ENCODE data around the gene UQCR11.

The UQCR11 gene

DNA sequence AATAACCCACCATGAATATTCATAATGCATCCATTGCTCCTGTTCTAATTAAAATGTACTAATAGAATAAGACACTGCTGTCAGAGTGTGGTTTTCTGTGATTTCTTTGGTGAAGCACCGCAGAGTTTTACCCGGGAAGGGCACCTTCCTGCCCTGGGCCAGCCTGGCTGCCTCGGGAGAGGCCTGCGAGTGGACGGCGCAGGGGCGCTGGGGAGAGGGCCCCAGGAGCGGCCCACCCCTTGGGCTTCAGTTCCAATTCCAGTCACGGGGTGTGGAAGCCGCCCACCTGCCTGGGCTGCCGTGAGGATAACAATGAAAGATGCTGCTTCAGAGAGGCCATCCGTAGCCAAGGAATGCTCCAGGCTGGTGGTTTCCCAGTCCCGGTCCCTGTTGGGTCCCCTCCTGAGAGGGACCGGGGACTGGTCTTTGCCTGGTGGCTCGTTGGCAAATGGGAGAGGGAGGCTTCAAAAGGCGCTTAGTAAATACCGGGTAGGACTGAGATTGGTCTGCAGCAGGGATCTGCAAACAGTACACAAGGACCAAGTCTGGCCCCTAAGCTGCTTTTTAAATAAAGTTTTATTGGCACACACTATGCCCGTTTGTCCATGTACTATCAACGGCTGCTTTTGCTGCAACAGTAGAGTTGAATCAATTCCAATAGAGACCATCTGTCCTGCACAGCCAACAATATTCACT, 29.1 kb upstream of the UQCR11 start:
- DNase-seq, result no peak

DNA sequence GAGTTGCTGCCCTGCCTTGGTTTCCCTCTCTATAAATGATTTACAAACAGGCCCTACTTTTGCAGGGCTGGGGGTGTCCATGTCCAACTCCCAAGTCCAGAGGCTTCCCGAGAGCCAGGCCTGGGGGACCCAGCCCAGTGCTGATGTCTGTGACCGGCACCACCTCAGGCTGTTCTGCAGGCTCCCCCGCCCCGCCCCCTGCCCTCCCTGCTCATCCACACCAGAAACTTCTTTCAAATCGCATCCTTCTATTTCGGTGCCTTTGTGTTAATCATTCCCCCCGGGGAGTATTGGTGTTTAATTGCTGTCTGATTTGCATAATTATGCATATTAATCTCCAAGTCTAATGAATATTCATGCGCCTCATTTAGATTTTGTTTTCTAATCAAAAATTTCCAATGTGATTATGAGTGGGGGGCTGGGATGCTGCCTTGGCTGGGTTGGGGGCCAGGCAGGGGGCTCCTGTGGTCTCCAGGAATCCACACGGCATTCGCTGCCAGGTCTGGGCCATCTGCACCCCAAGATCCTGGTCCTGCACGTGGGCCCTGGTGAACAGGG, 28.1 kb upstream of the UQCR11 start:
- no peak for DNase-seq

DNA sequence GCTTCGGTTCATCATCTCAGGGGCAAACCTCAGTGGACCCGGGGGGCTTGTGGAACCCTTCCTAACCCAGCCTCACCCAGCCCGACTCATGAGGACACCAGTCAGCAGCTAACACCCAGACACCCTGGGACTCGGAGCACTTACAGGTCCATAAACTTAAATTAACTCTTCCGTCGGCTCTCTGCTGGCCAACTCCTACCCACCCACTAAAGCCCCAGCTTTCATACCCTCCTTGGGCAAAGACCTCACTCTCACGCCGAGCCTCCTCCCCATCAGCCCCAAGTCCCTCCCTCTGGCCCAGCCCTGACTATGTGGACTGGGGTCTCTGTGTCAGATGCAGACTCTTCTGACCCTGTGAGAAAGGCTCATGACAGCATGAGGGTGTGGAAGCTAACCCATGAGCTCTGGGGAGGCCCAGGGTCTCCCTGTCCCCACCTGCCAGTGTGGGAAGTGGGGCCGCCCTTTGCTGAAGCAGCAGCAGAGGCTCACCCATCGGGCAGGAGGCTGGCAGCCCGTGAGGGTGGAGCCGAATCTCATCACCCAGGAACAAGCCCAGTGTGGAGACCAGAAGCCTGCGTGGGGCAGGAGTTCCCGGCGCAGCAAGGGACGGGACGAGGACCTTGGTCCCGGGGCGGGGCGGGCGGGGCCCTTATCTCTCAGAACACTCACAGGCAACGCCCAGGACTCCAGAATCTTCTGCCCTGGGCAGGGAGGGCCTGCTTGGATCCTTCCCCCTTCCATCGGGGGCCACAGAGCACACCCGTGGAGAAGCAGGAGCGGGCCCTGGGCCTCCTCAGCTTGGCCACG, 27.4 kb upstream of the UQCR11 start:
- no peak for DNase-seq

DNA sequence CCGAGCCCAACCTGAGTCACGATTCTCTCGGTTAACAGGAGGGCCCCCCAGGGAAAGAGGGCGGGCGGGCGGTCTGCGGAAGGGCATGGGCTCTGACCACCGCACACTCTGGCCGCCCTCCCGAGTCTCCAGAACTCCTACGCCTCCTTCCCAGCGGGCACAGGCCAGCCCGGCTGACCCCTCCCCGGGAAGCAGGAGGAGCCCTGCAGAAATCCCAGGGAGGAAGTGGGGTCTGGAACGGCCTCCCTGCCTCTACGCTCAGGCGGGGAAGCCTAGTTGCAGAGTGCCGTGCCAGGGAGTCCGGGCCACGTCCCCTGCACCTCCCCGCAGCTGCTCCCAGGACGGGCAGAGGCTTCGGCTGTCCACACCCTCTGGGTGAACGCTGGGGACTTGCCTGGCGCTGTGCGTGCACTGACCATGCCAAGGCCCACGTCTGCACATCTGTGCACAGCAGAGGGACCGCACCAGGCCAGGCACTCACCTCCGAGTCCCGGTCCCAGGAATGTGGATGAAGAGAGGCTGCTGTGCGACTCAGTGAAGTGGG, 26.4 kb upstream of the UQCR11 start:
- no peak for DNase-seq

DNA sequence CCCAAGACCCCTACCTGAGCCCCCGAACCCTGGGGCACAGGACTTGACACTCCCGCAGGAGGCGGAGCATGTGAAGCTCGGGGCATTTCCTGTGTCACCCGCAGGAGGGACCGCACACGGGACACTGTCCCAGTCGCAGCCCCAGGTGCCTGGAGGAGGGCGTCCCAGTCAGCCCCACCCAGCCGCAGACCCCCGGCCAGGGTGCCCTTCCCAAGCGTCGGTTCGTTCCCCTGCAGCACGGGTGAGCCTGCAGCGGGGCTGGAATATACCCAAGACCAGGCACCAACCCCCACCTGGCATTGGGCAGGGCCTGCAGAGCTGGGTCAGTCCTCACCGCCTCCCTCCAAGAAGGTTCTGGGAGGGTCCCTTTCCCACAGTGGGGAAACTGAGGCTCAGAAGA, 25.5 kb upstream of the UQCR11 start:
- DNase-seq, result no peak

DNA sequence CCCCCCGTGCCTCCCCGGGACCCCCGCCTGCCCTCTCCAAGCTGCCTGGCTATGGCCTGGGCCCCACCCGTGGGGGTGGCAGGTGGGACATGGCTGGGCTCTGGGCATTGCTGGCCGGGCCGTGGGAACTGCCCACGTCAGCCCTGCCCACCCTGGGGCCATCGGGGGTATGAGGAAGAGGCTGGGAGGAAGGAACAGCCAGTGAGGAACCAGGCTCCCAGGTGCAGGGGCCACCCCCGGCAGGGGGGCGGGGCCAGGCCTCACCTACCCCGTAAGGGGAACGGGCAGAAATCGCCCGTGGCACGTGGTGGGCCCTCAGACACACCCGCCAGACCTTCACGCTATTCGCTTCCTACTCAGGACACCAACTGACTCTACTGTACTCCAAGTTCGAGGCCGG, 24.8 kb upstream of the UQCR11 start:
- no peak for DNase-seq

DNA sequence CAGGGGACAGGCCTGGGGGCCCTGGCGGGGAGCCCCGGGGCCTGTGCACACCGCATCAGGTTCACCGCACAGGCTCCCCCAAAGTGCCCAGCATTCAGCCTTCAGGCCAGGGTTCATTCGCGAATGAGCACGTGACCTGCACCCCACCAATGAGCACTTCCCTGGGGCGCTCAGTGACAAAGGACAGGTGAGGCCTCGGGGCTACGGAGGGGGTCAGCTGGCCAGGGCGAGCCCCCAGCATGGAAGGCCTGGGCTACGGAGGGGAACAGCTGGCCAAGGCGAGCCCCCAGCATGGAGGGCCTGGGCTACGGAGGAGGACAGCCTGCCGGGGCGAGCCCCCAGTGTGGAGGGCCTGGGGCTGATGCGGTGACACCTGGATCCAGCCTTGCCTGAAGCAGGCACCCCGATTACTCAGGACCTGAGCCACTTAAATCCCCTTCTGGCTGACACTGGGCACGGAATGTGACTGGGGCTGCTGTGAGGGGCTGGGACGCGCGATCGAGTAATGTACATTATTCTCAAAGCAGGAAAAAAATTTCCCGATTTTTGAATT, 24.1 kb upstream of the UQCR11 start:
- no peak for DNase-seq

DNA sequence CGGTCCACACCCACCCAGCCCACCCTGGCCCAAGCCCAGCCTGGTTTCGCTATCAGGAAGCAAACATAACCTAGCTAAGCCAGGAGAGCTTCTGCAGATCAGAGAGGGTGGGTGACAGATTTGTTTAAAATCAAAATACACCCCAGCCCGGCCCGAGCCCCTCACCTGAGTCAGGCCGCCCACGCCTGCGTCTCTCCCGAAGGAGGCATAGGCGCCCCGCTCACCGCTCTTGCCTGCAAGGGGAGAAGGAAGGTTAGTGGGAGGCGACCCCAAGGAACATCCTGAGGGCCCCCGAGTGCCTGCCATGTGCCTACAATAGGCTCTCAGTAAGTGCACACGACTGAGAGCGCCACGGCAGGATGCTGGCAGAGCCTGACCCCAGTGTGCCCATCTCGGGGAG, 21.9 kb upstream of the UQCR11 start:
- DNase-seq, result no peak

DNA sequence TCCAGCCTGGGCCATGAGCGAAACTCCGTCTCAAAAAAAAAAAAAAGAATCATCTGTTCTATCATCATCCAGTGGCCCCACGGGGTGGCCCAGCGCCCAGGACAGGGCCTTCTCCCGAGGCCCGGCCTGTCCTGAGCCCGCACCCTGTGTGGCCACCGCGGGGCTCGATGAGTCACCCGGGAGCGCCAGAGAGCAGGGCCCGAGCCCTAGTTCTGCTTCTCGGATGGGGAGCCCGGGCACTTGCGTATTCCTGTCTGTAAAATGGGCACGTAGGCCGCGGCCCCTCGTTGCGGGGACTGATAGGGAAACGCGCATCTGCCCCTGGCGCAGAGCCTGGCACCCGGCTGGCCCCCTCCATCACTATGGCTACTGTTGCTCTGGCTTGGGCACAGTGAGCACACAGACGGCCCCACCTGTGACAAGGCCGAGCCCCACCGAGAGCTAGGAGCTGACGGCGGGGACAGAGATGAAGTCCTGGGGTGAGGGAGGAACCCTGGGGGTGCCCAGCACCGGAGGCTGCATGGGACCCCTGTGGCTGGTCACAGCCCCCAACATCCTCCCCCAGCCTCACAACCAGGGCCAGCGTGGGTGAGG, 21.3 kb upstream of the UQCR11 start:
- no peak for DNase-seq

DNA sequence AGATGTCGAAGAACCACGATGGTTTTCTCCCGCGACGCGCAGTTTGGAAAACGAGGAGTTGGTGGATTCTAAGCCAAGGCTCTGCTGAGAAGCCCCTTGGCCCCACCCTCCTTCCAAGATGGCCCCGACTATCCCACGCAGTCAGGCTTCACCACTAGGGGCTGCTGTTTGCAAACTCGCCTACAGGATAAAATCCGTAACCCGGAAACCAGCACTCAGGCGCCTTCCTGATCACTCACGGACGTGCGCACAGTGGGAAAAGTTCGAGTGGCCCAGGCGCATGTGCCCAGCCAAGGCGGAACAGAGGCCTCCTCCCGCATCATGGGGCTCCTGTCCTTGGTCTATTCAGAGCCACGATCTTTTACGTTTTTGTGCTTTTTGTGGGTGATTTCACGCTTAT, 19.2 kb upstream of the UQCR11 start:
- DNase-seq, result peak; percentile 7

DNA sequence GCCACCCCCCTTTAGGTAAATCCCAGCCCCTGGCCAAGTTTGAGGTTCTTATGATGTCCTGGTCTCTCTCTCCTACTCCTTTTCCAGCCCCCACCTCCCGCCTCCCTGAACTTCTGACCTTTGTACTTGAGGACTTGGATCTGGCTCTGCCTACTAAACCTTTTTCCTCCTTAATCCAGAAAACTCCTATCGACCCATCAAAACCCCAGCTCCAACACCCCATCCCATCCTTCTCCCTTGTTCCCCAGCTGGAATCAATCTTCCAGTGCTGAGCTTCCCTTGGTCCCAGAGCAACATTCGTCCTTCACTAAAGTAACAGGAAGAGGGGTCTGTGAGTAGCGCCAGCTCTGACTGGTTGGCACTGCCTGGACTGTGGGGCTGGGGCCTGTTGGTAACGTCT, 17.3 kb upstream of the UQCR11 start:
- DNase-seq, result no peak

DNA sequence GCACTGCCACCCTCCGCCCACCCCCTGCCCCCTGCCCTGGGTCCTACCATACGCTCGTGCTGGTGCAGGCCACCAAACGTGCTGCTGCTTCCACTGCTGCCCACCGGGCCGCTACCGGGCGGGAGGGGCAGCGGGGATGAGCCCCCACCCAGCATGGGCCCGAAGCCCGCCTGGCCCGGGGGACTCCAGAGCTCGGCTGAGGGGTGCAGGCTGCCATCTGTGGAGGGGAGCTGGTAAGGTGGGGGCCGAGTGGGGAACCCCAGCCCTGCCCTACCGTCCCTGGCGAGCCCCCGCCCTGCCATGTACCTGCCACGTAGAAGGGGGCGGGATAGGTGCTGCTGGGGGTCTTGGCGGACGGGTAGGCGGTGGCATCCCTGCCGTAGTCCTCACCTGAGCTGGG, 16.7 kb upstream of the UQCR11 start:
- no peak for DNase-seq

DNA sequence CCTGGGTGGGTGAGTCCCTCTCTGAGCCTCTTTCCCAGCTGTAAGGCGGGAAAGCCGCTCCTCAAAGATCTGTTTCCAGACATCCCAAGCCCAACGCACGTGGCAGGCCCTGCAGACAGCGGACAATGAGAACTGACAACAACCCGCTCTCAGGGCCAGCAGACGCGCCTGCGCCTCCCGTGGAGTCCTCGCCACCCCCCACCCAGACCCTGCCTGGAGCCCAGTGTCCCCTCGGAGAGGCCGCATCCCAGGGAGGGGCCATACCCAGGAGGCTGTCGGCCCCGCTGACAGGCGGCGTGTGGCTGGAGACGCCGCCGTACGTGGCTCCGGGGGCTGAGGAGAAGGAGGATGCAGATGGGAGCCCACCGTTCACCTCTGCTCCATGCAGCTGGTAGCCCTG, 16.3 kb upstream of the UQCR11 start:
- DNase-seq, result no peak

DNA sequence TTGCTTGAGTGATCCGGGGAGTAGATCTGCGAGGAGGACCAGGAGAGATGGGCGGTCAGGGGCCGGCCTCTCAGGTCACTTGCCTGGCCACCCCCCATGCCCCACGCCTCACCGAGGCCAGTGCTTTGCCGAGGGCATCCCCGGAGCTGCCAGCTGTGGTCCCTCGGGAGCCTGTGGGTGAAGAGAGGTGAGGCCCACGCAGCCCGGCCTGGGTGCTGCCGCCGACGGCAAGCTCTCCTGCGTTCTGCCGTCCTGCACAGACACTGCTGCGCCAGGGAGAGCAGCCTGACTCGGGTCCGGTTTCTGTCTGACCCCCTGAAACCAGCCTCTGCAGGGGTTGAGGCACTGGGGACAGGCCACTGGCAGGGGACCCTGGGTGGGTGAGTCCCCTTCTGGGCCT, 15.8 kb upstream of the UQCR11 start:
- no peak for DNase-seq

DNA sequence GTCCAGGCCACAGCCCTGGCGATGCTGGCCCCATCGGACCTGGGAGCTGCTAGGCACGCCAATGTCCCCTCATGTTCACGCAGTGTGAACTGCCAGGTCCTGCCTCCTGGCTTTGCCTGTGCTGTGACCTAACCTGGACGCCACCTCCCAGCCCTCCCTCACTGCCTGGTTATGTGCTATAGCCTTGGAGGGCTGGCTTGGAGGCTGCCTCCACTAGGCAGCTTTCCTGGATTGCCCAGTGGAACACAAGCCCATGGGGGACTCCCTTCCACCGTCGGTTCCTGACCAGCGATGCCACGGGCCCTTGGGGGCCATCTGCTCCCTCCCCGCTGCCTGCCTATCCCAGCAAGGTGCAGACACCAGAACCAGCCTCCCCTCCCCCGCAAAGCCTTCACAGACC, 15.2 kb upstream of the UQCR11 start:
- no peak for DNase-seq

DNA sequence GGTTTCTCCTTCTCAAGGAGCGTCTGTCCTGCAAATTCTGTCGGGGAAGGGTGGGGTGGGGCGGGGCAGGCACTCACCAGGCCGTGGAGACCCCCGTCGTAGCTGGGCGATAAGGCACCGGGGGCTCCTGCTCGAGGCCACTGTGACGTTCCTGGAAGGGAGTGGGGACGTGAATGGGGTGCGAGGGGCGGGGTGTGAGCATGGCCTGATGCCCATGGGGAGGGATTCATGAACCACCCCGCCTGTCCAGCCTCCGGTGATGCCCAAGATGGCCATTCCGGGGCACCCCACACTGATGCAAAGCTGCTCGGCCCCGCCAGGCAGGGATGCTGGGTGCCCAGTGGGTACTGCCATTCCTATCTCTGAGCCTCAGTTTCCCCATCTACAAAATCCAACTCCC, 14.4 kb upstream of the UQCR11 start:
- no peak for DNase-seq

DNA sequence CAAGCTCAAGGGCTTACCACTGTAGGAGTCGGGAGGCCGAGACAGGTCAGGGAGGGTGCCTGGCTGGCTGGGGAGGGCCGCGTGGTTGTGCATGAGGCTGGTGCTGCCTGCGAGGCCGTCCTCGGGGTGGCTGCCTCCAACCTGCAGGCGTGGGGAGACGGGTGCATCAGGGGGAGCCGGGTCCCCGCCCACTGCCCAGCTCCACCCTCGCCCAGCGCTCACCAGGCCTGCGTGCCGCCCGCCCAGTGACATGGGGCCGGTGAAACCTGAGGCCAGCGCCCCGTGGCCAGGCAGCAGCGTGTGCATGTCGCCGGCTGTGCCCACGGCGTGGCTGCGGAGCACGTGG, 13.8 kb upstream of the UQCR11 start:
- DNase-seq, result no peak

DNA sequence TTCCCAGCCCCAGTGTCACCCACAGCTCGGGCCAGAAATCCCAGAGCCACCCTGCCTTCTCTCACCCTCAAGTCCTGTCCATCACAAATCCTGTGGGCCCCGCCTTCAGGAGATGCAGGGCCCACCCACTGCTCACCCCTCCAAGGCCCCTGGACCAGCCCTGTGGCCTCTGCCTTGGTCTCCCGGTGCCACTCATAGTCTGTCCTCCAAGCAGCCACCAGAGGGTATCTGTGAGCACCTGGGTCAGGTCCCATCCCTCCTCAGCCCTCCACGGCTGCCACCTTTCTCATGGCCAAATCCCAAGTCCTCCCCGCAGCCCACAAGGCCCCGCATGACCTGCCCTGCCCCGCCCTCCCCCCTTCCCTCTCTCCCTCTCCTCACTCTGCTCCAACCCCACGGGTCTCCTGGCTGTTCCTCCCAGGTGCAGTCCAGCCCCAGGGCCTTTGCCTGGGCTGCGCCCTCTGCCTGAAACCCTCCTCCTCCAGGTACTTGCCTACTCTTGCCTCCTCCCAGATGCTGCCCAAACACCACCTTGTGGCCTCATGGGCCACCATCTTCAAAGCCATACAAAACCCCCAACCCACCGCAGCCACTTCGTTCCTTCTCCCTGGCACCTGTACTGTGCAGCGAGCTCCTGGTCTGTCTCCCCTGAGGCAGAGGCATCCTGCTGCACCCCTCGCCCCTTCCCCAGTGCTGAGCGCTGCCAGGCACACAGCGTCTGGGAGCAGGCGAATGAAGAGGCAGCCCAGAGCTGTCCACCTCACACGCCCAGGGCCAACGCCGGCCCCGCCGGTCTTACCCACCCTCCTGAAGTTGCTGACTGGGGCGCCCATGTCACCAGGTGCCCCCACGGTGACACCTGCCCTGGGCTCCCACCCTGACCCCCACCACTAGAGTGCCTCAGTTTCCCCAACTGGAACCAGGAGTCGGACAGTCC, 13.2 kb upstream of the UQCR11 start:
- no peak for DNase-seq

DNA sequence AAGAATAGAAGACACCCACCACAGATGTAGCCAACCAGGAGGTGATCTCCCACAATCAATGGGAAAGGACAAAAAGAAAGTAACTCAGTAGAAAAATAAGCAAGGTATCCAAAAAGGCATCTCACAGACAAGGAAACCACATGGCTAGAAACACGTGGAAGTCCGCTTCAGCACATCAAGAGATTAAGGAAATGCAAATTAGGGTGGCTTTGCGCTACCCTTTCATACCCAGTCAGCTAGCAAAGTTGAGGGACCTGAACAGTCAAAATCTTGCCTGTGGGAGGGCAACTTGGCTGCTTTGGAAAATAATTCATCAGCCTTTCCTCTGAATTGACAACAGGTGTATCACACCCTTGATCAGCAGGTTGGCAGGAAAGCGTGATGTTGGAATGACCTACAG, 11.6 kb upstream of the UQCR11 start:
- DNase-seq, result no peak

DNA sequence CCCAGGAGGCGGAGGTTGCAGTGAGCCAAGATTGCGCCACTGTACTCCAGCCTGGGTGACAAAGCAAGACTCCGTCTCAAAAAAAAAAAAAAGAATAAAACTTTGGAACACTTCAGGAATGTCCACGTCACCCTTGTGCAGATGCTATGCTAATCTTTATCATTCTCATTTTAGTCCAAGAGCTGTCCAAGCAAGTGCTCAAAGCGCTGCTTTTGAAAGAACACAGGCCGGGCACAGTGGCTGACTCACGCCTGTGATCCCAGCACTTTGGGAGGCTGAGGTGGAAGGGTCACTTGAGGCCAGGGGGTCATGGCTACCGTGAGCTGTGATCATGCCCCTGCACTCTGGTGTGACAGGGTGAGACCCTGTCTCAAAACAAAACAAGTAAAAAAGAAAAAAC, 11.1 kb upstream of the UQCR11 start:
- no peak for DNase-seq

DNA sequence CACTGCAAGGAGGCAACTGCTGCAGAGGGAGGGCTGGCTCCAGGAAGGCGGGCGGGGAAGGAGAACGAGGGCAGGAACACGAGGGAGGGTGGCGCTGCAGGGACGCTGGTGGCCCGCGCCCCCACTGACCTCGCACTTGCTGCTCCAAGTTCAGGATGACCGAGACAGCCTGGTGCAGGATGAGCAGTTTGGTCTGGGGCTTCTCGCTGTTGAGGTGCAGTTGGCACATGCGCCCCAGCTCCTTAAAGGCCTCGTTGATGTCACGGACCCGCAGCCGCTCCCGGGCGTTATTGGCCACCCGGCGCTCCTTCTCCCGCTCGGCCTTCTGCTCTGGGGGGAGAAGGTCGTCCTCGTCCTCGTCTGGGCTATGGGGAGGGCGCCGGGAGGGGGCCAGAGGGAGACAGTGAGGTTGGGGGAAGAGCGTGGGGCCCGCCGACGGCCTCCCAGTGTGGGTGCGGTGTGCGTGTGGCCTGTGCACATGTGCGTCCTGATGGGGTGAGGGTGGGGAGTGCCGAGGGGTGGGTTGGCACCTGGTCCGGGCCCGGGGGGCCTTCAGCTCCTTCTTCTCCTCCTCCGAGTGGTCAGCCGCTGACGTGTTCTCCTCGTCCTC, 10.0 kb upstream of the UQCR11 start:
- DNase-seq, result no peak

Data from NCI-H510A treated with DMSO at 0.1 percent for 48 hours (cell line).